HG03175 (cell line): ENCODE measurements around the gene SLX4IP.
A peak's percentile ranks its signal among the peaks of the same experiment; 100 is the strongest.

Experiments used
- ATAC-seq: cut with Tn5 transposase; IDR thresholded peaks from one replicate; pipeline ENCODE4 v1.9.1; 2021; ENCODE audit warnings: mild to moderate bottlenecking, moderate library complexity; ENCODE audit not compliant: unreplicated experiment

SLX4IP gene

GRCh38 chr20:10672624-10673127 lies 237.6 kb downstream of the SLX4IP start:
- ATAC-seq = no peak

DNA sequence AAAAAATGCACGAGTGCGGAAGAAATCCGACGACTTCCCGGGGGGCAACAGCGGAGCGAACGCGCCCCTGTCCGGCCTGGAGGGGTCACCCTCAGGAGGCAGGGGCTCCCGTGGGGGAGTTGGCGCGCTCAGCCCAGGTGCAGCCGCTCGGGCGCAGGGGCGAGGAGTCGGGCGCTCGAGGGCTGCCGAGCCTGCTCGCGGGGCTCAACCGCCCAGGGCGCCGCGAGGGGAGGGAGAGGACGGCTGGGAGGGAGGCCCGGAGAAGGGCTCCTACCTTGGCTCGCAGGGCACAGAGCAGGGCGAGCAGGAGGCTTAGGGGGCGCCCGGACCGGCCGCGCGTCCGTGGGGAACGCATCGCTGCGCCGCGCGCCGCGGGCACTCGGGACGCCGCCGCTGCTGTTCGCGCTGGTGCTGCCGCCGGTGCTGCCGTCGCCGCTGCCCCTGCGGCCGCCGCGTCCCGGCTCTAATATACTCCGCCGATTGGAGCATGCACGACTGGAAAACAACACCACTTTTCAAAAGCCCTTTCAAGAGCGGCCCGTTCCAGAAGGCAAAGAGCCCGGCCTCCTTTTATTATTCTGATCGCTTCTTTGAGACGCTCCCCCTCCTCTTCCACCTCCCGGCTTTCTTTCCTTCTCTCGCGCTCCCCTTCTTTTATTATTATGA lies 238.2 kb downstream of the SLX4IP start:
- no peak for ATAC-seq

GRCh38 chr20:10673842-10674683 lies 239.0 kb downstream of the SLX4IP start, which contains the start of gene JAG1:
Gene JAG1, minus strand, starts transcription at chr20:10673999. Its CDS starts 469 bp downstream, at chr20:10673530.
- ATAC-seq = peak; percentile 61

GRCh38 chr20:10674684-10675449 lies 239.8 kb downstream of the SLX4IP start:
- ATAC-seq = peak; percentile 53

GRCh38 chr20:10675450-10675848 lies 240.3 kb downstream of the SLX4IP start:
- no peak for ATAC-seq

DNA sequence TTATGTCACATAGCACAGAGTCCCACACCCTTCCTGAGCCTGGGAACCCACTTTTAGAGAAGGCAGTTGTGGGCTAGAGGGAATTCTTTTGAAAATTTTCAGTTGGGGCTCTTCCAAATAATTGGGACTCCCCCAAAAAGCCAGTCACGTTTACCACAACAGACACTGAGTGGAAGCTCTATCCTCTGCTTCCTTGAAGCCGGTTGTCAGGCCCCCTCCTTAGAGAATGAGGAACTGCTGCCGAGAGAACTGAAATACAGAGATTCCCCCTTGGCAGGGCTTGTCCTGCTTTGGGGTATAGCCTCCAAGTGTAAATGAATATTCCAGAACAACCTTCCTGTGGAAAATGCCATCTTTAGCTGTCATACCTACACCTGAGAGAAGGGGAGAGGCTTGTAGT lies 241.4 kb downstream of the SLX4IP start:
- no peak for ATAC-seq
